HepG2 (cell line): ENCODE measurements around the gene NFAT5. TPM values are rescaled to one million over a fixed set of nuclear protein-coding genes. Genes with fewer than 3 reads are reported as not detected.
A peak's percentile ranks its signal among the peaks of the same experiment; 100 is the strongest.

Source experiments
- ATF5 ChIP-seq: sonication (generic); formaldehyde crosslinking; IDR thresholded peaks from 2 replicates; pipeline ENCODE4 v1.4.0; 2020; ENCODE audit warnings: mild to moderate bottlenecking, low read depth, missing genetic modification reagents
- ATF7-NPFF ChIP-seq: sonication (generic); formaldehyde crosslinking; IDR thresholded peaks from 2 replicates; pipeline ENCODE4 v1.8.1; 2023; ENCODE audit warnings: mild to moderate bottlenecking, low read depth, missing genetic modification reagents, moderate library complexity
- BCLAF1 ChIP-seq: fragments of 450-650 bp; IDR thresholded peaks from 2 replicates; pipeline ENCODE4 v1.6.1; 2017; ENCODE audit warnings: mild to moderate bottlenecking
- FOXK1 ChIP-seq: sonication (generic); formaldehyde crosslinking; IDR thresholded peaks from 2 replicates; pipeline ENCODE4 v1.4.0; 2020; ENCODE audit warnings: low read depth, missing genetic modification reagents, borderline replicate concordance
- ISL2 ChIP-seq: sonication (generic); formaldehyde crosslinking; IDR thresholded peaks from 2 replicates; pipeline ENCODE4 v1.5.0; 2020; ENCODE audit warnings: missing genetic modification reagents
- KLF16 ChIP-seq, 2 experiments: sonication (generic) in 1 of 2; formaldehyde crosslinking in 1 of 2; IDR thresholded peaks; 2 replicates each; pipeline versions ENCODE4 v1.6.1 to v1.8.0; 2016 to 2023; ENCODE audit warnings: missing genetic modification reagents in 2 of 2, missing compliant biosample characterization in 1 of 2
- PATZ1 ChIP-seq: sonication (generic); formaldehyde crosslinking; IDR thresholded peaks from 2 replicates; pipeline ENCODE4 v1.4.0; 2020; ENCODE audit warnings: missing genetic modification reagents
- RERE ChIP-seq: IDR thresholded peaks from 2 replicates; pipeline ENCODE4 v1.6.1; 2016; ENCODE audit warnings: low read depth, missing genetic modification reagents, missing compliant biosample characterization
- SMAD3 ChIP-seq: sonication (generic); formaldehyde crosslinking; IDR thresholded peaks from 2 replicates; pipeline ENCODE4 v1.4.0; 2020; ENCODE audit warnings: missing genetic modification reagents
- TCF7L2 ChIP-seq: IDR thresholded peaks from 2 replicates; pipeline ENCODE4 v1.6.1; 2011; ENCODE audit warnings: mild to moderate bottlenecking, low read depth, low read length, moderate library complexity
- ZHX1 ChIP-seq: sonication (generic); formaldehyde crosslinking; IDR thresholded peaks from 2 replicates; pipeline ENCODE4 v1.8.1; 2022; ENCODE audit warnings: low read depth, mild to moderate bottlenecking, missing genetic modification reagents
- ZNF577 ChIP-seq: sonication (generic); formaldehyde crosslinking; IDR thresholded peaks from 2 replicates; pipeline ENCODE4 v1.4.0; 2020; ENCODE audit warnings: mild to moderate bottlenecking, low read depth, missing genetic modification reagents, borderline replicate concordance
- ZNF773 ChIP-seq: sonication (generic); formaldehyde crosslinking; IDR thresholded peaks from 2 replicates; pipeline ENCODE4 v1.4.0; 2020; ENCODE audit warnings: missing genetic modification reagents, borderline replicate concordance
- ZNF784 ChIP-seq: sonication (generic); formaldehyde crosslinking; IDR thresholded peaks from 2 replicates; pipeline ENCODE4 v1.5.1; 2020; ENCODE audit warnings: missing genetic modification reagents, mild to moderate bottlenecking, borderline replicate concordance
- polyA plus RNA-seq, 8 experiments: library from polyadenylated mRNA; depleted of rRNA in 3 of 8; stranded (reverse) in 7 of 8; unstranded in 1 of 8; fragments of >200 nt; fragmentation: Illumina TruSeq in 4 of 8; extraction: Trizol in 4 of 8; gene quantifications; 2 replicates each; pipeline versions ENCODE4 v1.2.1 to v1.2.3, GENCODE V29; 2011 to 2016; ENCODE audit warnings: low read depth in 4 of 8, missing spikeins in 1 of 8, mixed read lengths in 1 of 8; ENCODE audit not compliant: insufficient read depth in 1 of 8
- total RNA-seq, 5 experiments: library from RNA; depleted of rRNA; stranded (reverse); fragments of >200 nt; fragmentation: Illumina TruSeq; extraction: Trizol; gene quantifications; 2 replicates each; pipeline ENCODE4 v1.2.3, GENCODE V29; 2016; ENCODE audit warnings: low read depth in 1 of 5

The NFAT5 gene
- total and polyA plus RNA-seq, 2 of the 13 experiments (the other 11 are each of a cell fraction or from before 2014, with no cell fraction given), result 20.5 to 54.3 TPM

- TF ChIP-seq PATZ1 (CRISPR knock-in tag) (no peak), TCF7L2 (peak; percentile 54), ZHX1 (CRISPR knock-in tag) (0 out of 2 replicates have a peak, but pooled peaks have one; percentile 13), ZNF773 (no peak), SMAD3 (0 out of 2 replicates have a peak, but pooled peaks have one; percentile 35), ZNF577 (CRISPR knock-in tag) (no peak), ISL2 (CRISPR knock-in tag) (peak; percentile 85), ZNF784 (CRISPR knock-in tag) (no peak), ATF5 (CRISPR knock-in tag) (no peak), KLF16 (CRISPR knock-in tag; IDR thresholded peaks at IDR 0.05) (peak in 1 of 2 experiments; percentile 49; a peak in 1 of 4 replicates), RERE (peak; percentile 76), ATF7-NPFF (CRISPR knock-in tag) (no peak), FOXK1 (CRISPR knock-in tag) (no peak), BCLAF1 (no peak)
These were observed 49.8 kb downstream of the NFAT5 start (continued) for GRCh38 chr16:69615528-69615927.
